GM12865 (cell line): ENCODE data around the gene BPIFB2.

ENCODE experiments used
- DNase-seq: peaks from one replicate; pipeline ENCODE4 v3.0.0; 2010; ENCODE audit warnings: low read depth
- H3K4me3 ChIP-seq: 2 replicates; pipeline ENCODE4 v1.5.1; 2011; ENCODE audit warnings: mild to moderate bottlenecking, low read depth, low read length, control low read depth
- TF ChIP-seq, protein P1 (sequence below): IDR thresholded peaks from 2 replicates; pipeline ENCODE4 v1.5.1; 2011; ENCODE audit warnings: low read length, control low read depth, low read depth, inconsistent platforms; ENCODE audit not compliant: insufficient read depth; ENCODE audit errors: missing control alignments

The BPIFB2 gene

DNA sequence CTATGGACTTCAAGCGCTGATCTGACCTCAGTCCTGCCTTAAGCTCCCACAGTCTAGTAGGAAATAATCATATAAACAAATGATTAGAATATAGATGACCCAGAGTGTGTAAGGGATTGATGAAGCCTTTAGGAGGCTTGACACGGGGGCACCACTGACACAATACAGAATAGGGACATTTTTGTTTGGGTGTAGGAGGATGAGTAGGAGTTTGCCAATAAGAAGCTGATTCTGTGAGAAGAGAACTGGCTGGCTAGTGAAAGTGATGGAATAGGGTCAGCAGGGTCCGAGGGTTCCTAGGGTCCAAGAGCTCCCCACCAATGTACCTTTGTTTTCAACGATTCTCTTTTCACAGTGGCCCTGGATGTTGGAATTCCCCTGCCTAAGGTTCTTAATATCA lies 64.9 kb downstream of the BPIFB2 start:
- TF ChIP-seq, protein P1, sequence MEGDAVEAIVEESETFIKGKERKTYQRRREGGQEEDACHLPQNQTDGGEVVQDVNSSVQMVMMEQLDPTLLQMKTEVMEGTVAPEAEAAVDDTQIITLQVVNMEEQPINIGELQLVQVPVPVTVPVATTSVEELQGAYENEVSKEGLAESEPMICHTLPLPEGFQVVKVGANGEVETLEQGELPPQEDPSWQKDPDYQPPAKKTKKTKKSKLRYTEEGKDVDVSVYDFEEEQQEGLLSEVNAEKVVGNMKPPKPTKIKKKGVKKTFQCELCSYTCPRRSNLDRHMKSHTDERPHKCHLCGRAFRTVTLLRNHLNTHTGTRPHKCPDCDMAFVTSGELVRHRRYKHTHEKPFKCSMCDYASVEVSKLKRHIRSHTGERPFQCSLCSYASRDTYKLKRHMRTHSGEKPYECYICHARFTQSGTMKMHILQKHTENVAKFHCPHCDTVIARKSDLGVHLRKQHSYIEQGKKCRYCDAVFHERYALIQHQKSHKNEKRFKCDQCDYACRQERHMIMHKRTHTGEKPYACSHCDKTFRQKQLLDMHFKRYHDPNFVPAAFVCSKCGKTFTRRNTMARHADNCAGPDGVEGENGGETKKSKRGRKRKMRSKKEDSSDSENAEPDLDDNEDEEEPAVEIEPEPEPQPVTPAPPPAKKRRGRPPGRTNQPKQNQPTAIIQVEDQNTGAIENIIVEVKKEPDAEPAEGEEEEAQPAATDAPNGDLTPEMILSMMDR: no peak

DNA sequence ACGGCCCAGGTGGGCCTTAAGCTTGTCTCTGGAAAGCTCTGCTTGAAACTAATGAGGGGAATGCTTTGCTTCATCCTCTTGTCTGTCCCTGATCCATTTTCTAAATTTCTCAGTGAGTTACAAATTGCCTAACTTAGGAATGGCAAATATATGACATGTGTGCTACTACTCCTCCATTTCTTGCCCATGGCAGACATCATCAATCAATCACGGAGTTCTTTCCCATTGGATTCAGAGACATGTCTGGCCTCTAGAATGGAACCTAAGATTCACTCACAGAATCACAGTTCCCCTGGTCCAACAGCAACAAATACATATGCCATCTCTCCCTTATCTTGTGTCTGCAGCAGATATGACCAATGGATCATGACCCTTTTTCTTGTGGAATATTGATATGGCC lies 65.3 kb downstream of the BPIFB2 start:
- H3K4me3 ChIP-seq: no peak overlapping the region
- TF ChIP-seq, protein P1: no peak

More for the DNA sequence above, 64.9 kb downstream of the BPIFB2 start:
- no peak overlapping the region for H3K4me3 ChIP-seq
- no peak for DNase-seq

More for the DNA sequence above, 65.3 kb downstream of the BPIFB2 start:
- no peak for DNase-seq
